OCI-LY1 (cell line): ENCODE measurements around the gene COX6B2.

Experiments
- H2AFZ ChIP-seq: fragments of 200-600 bp; sonication (generic), shearing (Covaris generic); 2 replicates; pipeline ENCODE4 v1.6.0; 2014; ENCODE audit warnings: antibody characterized with exemption, mild to moderate bottlenecking, low read length
- H3F3A ChIP-seq: fragments of 200-600 bp; sonication (generic), shearing (Covaris generic); 2 replicates; pipeline ENCODE4 v1.6.0; 2014; ENCODE audit warnings: mild to moderate bottlenecking, antibody characterized with exemption, low read length, moderate library complexity; ENCODE audit not compliant: insufficient read depth
- H3K27ac ChIP-seq: fragments of 200-600 bp; sonication (generic); 2 replicates; pipeline ENCODE4 v1.5.1; 2014; ENCODE audit warnings: low read length, mixed run types, mild to moderate bottlenecking, low read depth; ENCODE audit not compliant: poor library complexity, severe bottlenecking
- H3K27me3 ChIP-seq: fragments of 200-600 bp; sonication (generic); 2 replicates; pipeline ENCODE4 v1.6.0; 2014; ENCODE audit warnings: antibody characterized with exemption, mild to moderate bottlenecking, low read length, moderate library complexity; ENCODE audit not compliant: insufficient read depth
- H3K36me3 ChIP-seq: fragments of 200-600 bp; sonication (generic); 2 replicates; pipeline ENCODE4 v1.6.1; 2014; ENCODE audit warnings: mild to moderate bottlenecking, antibody characterized with exemption, low read length, moderate library complexity, mixed read lengths; ENCODE audit not compliant: insufficient read depth
- H3K4me1 ChIP-seq: fragments of 200-600 bp; sonication (generic); 2 replicates; pipeline ENCODE4 v1.5.1; 2014; ENCODE audit warnings: mild to moderate bottlenecking, low read length, moderate library complexity; ENCODE audit not compliant: insufficient read depth, severe bottlenecking
- H3K4me2 ChIP-seq: fragments of 200-600 bp; sonication (generic), shearing (Covaris generic); 2 replicates; pipeline ENCODE4 v1.6.1; 2014; ENCODE audit warnings: low read length
- H3K4me3 ChIP-seq: fragments of 200-600 bp; sonication (generic); 2 replicates; pipeline ENCODE4 v1.5.1; 2014; ENCODE audit warnings: low read length, low read depth, mild to moderate bottlenecking, mixed read lengths; ENCODE audit not compliant: poor library complexity, severe bottlenecking
- H3K79me2 ChIP-seq: fragments of 200-600 bp; shearing (Covaris generic); 2 replicates; pipeline ENCODE4 v1.6.1; 2016; ENCODE audit warnings: mixed run types, low read length, mixed read lengths; ENCODE audit not compliant: insufficient read depth
- H3K9ac ChIP-seq: fragments of 200-600 bp; sonication (generic), shearing (Covaris generic); 2 replicates; pipeline ENCODE4 v1.6.1; 2014; ENCODE audit warnings: mild to moderate bottlenecking, low read length, mixed read lengths
- H3K9me2 ChIP-seq: fragments of 200-600 bp; sonication (generic), shearing (Covaris generic); 2 replicates; pipeline ENCODE4 v1.6.1; 2014; ENCODE audit warnings: low read depth, mild to moderate bottlenecking, low read length, mixed read lengths
- H3K9me3 ChIP-seq: fragments of 200-600 bp; shearing (Covaris generic); 2 replicates; pipeline ENCODE4 v1.6.1; 2014; ENCODE audit warnings: low read length, mixed read lengths
- H4K20me1 ChIP-seq: fragments of 200-600 bp; sonication (generic), shearing (Covaris generic); 2 replicates; pipeline ENCODE4 v1.6.0; 2016; ENCODE audit warnings: mild to moderate bottlenecking, low read length; ENCODE audit not compliant: insufficient read depth
- EZH2 ChIP-seq: fragments of 200-600 bp; sonication (generic), shearing (Covaris generic); IDR thresholded peaks from 2 replicates; pipeline ENCODE4 v1.8.0; 2017; ENCODE audit warnings: borderline replicate concordance, mixed run types, mild to moderate bottlenecking, antibody characterized with exemption, low read length, moderate library complexity, mixed read lengths
- TF ChIP-seq, protein P1 (sequence below): fragments of 200-600 bp; sonication (generic), shearing (Covaris generic); IDR thresholded peaks from 2 replicates; pipeline ENCODE4 v1.5.1; 2017; ENCODE audit warnings: mild to moderate bottlenecking, antibody characterized with exemption, low read length, moderate library complexity, mixed read lengths

The COX6B2 gene

GRCh38 chr19:55350620-55351315 lies 3.8 kb downstream of the COX6B2 start:
- no peak overlapping the region for H3K4me2 ChIP-seq
- no peak overlapping the region for H3K4me3 ChIP-seq
- H3K9me2 ChIP-seq: no peaks in the 10 kb centered on the region
- TF ChIP-seq, protein P1, sequence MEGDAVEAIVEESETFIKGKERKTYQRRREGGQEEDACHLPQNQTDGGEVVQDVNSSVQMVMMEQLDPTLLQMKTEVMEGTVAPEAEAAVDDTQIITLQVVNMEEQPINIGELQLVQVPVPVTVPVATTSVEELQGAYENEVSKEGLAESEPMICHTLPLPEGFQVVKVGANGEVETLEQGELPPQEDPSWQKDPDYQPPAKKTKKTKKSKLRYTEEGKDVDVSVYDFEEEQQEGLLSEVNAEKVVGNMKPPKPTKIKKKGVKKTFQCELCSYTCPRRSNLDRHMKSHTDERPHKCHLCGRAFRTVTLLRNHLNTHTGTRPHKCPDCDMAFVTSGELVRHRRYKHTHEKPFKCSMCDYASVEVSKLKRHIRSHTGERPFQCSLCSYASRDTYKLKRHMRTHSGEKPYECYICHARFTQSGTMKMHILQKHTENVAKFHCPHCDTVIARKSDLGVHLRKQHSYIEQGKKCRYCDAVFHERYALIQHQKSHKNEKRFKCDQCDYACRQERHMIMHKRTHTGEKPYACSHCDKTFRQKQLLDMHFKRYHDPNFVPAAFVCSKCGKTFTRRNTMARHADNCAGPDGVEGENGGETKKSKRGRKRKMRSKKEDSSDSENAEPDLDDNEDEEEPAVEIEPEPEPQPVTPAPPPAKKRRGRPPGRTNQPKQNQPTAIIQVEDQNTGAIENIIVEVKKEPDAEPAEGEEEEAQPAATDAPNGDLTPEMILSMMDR: no peak
- no peak for TF ChIP-seq EZH2
- no peaks in the 10 kb centered on the region for H3F3A ChIP-seq
- H3K36me3 ChIP-seq: peaks cover 6% of the 10 kb centered on the region
- peaks cover 7% of the 10 kb centered on the region for H3K27me3 ChIP-seq
- no peak overlapping the region for H2AFZ ChIP-seq
- no peak overlapping the region for H3K27ac ChIP-seq
- no peaks in the 10 kb centered on the region for H4K20me1 ChIP-seq
- H3K9ac ChIP-seq: no peak overlapping the region
- no peaks in the 10 kb centered on the region for H3K9me3 ChIP-seq
- peaks cover 7% of the 10 kb centered on the region for H3K4me1 ChIP-seq
- H3K79me2 ChIP-seq: no peaks in the 10 kb centered on the region

GRCh38 chr19:55348317-55349034 lies 6.0 kb downstream of the COX6B2 start:
- no peak overlapping the region for H3K4me2 ChIP-seq

DNA sequence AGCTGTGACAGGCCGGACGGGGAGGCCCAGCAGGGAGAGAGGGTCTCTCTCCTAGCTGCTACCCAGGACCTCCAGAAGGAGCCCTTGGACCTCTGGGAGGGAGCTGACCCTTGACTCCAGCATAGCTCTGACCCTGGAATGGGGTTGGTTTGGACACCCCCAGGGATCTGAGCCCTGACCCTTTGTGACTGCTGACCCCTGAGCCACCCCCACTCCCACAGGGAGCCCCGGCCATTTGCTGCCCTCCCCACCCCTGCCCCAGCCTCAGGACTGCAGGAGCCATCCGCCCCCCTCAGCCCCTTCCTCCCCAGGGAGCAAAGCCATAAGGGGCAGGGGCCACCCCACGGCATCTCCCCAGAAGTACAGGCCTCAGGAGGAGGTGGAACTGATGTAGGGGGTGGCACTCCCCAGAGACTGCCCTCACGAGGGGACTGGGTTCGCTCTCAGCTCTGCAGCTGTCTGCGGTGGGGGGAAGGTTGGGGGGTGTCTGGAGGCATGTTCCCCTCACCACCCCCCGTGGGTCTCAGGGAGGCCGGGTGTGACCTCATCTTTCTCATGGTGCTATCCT lies 7.0 kb downstream of the COX6B2 start:
- H3K36me3 ChIP-seq: peaks cover 10% of the 10 kb centered on the region
- no peaks in the 10 kb centered on the region for H3K4me1 ChIP-seq
- no peaks in the 10 kb centered on the region for H3K9me3 ChIP-seq
- no peak overlapping the region for H3K9ac ChIP-seq
- H3K27me3 ChIP-seq: peaks cover 7% of the 10 kb centered on the region
- H3K4me2 ChIP-seq: no peak overlapping the region
- H3F3A ChIP-seq: no peaks in the 10 kb centered on the region
- TF ChIP-seq, protein P1: no peak
- TF ChIP-seq EZH2: no peak
- no peak overlapping the region for H2AFZ ChIP-seq
- no peaks in the 10 kb centered on the region for H3K79me2 ChIP-seq
- no peak overlapping the region for H3K4me3 ChIP-seq
- no peaks in the 10 kb centered on the region for H4K20me1 ChIP-seq
- H3K9me2 ChIP-seq: no peaks in the 10 kb centered on the region
- no peak overlapping the region for H3K27ac ChIP-seq

More at GRCh38 chr19:55348317-55349034, 6.0 kb downstream of the COX6B2 start:
- H2AFZ ChIP-seq: no peak overlapping the region
- no peak for TF ChIP-seq EZH2
- TF ChIP-seq, protein P1: no peak
- no peaks in the 10 kb centered on the region for H4K20me1 ChIP-seq
- H3K4me3 ChIP-seq: no peak overlapping the region
- no peaks in the 10 kb centered on the region for H3K79me2 ChIP-seq
- no peak overlapping the region for H3K9ac ChIP-seq
- H3F3A ChIP-seq: no peaks in the 10 kb centered on the region
- H3K9me2 ChIP-seq: no peaks in the 10 kb centered on the region
- peaks cover 4% of the 10 kb centered on the region for H3K4me1 ChIP-seq
- H3K27ac ChIP-seq: no peak overlapping the region
- no peaks in the 10 kb centered on the region for H3K9me3 ChIP-seq
- H3K27me3 ChIP-seq: peaks cover 7% of the 10 kb centered on the region
- peaks cover 6% of the 10 kb centered on the region for H3K36me3 ChIP-seq
